Occipital lobe (tissue), 2 donors: ENCODE results near the gene SFXN3. TPM values are rescaled to one million over a fixed set of nuclear protein-coding genes. Genes with fewer than 3 reads are reported as not detected.

Experiments used
- DNase-seq: peaks from one replicate; lab custom pipeline; 2025; lab: John Stamatoyannopoulos, UW
- total RNA-seq: library from RNA; depleted of rRNA; stranded (reverse); fragments of >200 nt; gene quantifications from one replicate; pipeline ENCODE4 v1.2.3, GENCODE V29; 2014

Gene SFXN3
- total RNA-seq, 1 donor from 2014 or later = 44.0 TPM

DNA sequence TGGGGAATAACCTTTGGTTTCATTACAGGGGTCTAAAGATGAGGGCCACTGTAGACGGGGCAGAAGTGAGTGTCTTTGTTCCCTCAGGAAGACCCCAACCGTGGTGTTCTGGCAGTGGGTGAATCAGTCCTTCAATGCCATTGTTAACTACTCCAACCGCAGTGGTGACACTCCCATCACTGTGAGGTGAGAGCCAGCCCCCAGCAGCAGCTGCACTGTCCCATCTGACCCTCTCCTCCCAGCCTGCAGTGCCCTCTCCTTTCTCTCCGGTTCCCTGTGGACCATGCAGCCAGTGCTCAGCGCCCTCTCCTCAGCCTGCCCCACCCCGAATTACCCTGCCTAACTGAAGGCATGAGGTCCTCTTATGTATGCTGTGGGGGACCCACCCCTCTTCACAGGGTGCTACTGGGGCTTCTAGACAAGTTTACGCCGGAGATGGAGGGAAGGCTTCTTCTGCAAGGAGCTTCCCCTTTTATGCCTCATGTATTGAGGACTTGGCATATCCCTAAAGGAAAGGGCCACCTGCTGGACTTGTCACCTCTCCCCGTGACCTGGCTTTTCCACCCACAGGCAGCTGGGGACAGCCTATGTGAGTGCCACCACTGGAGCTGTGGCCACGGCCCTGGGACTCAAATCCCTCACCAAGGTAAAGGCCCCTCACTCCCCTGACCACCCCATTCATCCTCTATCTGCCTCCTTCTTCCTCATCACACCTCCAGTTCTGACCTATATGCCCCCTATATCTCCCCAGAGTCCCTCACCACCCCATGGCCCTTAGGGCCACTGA lies 5.1 kb downstream of the SFXN3 start:
- no peak for DNase-seq

DNA sequence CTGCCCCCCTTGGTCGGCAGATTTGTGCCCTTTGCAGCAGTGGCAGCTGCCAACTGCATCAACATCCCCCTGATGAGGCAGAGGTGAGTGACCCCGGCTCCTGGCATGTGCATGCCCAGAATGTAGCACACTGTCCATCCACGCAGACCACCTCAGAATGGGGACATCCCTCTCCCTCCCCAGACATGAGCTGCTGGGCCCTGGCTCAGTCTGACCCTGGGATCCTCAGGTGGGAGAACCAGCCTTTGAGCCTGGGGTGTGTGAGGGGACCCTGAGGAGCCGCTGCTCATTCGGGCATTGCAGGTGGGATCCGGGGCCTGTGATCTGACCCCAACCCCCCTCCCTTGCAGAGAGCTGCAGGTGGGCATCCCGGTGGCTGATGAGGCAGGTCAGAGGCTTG lies 5.7 kb downstream of the SFXN3 start:
- no peak for DNase-seq

DNA sequence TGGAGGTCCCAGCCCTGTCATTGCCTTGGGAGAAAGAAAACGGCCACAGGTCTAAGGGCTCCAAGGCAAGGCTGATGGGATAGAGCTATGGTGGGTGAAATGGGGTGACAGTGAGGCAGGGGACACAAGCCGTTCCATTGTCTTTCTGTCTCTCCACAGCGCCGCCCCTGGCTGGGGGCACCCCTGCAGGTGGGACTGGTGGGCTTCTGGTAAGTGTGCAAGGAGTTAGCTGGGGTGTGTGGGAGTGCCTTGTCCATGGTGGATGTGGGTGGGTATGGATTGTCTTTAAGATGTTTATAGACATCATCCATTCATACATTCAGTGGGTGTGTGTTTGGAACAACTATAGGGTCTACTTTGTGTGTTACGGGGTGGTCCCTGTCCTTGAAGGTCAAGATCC lies 7.5 kb downstream of the SFXN3 start:
- no peak for DNase-seq

DNA sequence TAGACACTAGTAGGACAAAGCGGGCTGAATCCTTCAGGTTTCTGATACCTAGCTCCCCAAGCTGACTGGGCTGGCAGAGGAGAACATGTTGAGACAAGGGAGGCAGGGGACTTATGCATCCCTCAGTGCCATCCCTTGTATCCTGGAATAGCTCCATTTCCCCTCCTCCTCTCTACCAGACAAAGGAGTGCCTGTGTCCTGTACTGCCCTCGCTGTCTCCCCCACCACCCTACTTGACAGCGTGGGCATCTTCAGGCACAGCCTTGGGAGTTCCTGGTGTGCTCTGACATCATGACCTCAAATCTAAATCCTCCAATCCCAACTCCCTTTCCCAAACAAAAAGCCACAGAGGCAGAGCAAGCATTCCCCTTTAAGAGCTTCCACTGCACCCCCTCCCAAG lies 9.0 kb downstream of the SFXN3 start:
- no peak for DNase-seq

DNA sequence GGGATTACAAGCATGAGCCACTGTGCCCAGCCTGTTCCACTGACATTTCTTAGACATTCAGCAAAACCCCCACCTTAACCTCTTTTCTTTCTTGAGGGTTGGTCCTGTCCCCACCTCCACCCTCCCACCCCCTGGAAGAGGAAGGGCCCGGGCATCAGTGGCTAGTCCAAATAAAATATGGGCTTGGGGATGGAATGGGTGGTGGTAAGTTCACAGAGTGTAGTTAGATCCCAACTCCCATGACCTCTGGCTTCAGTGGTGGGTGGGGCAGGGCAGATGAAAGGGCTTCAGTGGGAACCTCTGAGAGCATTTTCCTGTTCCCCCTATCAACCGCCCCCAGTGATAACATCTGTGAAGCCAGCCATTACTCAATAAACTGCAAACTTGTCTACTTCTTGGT lies 9.8 kb downstream of the SFXN3 start:
- DNase-seq = no peak

DNA sequence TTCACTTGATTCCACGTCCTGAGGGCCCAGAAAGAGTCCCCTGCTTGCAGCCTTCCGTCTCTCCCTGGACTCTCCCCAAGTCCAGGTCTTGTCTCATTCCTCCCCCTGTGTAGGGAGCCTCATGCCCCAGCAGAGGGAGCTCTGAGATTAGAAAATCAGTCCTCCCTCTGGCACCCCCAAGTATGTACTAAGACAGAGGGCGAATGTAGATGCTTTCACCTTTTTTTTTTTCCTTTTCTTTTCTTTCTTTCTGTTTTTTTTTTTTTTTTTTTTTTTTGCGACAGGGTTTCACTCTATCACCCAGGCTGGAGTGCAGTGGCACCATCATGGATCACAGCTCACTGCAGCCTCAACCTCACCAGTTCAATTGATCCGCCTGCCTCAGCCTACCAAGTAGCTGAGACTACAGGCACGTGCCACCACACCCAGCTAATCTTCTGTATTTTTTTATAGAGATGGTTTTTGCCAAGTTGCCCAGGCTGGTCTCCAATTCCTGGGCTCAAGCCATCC lies 10.3 kb downstream of the SFXN3 start:
- DNase-seq = peak; percentile 53

DNA sequence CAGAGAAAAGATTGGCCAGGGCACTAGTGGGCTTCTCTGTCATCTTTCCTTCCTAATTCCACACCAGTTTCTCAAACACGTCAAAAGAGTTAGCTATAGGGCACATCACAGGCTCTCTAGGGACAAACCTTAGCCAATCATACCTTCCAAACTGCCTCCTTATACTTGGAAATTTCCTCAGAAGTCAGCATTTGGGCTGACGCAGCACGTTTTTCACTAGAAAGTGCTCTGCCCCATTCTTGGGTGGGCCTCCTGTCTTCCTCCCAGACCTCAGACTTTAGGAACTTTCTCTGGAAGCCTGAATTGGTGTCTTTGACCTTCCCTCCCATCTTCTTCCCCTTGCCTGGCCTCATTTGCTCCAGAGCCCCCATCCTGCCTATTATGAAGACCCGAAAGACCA lies 11.1 kb downstream of the SFXN3 start:
- no peak for DNase-seq

DNA sequence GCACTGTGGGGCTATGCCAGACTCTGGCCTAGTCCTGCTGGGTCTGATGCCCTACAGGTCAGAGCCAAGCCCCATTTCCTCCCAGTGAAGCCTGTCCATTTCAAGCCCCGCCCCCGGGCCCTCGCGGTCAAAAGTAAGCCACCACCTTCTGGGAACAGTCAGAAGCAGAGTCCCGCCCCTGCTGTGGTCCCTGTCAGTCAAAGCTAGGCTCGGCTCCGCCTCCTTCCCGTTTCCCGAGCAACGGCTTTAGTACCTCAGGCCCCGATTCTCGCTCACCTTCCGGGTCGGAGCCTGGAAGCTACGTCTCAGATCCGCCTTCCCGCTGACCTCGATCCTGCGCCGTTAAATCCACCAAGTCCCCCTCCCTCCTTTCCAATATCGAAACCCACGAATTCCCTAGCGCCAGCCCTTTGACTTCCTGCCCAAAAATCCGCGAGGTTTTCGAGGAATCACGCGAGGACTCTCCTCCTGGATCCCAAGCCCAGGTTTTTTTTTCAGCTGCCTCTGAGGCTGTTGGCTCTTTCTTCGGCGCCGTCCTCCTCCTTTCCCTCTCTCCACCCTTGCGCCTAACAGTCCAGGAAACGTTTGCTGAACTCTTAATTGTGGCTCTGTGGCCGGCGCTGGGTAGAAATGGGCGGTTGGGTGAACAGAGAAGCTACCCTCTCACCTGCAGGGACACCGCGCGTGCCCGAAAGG lies 11.8 kb downstream of the SFXN3 start:
- DNase-seq = peak; percentile 83

DNA sequence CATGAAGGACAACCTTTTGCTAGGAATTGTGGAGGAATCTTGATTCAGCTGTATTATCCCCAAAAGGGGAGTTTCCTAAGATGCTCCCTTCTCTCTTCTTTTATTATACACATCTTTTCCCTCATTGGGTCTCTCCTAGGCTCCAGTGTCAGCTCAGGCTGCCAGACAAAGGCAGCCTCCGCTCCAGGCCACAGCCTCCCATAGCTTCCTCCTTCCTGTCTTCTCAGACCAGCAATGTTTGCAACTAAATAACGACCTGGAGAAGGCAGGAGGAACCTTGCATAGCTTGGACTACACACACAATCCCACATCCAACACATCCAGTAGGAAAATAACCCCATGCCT lies 12.3 kb downstream of the SFXN3 start:
- DNase-seq = no peak

DNA sequence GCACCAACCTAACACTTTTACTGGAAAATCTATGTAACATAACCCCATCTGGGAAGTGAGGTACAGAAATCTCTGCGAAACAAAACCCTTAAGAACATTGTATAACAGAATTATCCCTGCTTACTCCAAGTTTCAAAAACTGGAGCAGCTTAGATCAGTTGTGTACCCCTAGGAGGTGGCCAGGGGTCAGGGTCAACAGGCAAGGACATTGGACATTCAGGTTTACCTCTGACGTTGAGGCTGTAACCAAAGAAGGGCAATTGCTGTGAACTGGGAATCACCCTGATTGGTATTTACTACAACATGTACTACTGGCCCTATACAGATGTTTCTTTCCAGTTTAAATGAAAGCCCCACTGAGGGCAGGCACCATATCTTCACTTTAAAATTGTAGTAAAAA lies 13.1 kb downstream of the SFXN3 start:
- no peak for DNase-seq

DNA sequence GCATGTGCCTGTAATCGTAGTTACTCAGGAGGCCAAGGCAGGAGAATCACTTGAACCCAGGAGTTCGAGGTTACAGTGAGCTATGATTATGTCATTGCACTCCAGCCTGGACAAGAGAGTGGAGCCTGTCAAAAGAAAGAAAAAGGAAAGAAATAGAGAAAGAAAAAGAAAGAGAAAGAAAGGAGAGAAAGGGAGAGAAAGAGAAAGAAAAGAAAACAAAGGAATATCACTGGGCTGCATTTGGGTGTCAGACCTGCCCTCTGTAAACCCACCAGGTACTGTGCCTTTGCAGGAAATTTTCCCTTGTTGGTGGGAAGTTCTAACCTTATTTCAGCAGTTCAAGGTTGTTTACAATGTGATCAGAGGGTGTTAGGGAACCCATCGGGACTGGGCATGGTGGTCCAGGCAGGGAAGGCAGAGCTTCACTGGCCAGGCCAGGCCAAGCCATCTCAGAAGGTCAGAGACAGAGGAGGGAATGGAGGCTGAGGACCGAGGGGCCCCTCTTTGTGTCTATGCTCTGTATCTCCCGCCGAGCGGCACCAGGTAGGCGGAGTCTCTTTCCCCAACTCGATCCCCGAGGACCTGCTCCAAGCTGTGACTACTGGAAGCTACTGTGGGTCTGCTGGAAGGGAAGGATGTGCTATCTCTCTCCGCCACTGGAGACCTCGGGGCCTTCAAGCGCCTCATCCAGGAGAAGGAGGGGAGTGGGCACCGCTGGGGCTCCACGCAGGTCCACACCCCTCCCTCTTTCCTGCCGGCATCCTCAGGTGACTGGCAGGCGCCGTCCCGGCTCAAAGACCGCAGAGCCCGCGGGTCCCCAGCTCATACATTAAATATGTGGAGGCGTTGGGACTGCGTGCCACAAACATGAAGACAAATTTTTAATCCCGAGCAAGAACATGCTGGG lies 15.6 kb downstream of the SFXN3 start:
- DNase-seq = no peak

DNA sequence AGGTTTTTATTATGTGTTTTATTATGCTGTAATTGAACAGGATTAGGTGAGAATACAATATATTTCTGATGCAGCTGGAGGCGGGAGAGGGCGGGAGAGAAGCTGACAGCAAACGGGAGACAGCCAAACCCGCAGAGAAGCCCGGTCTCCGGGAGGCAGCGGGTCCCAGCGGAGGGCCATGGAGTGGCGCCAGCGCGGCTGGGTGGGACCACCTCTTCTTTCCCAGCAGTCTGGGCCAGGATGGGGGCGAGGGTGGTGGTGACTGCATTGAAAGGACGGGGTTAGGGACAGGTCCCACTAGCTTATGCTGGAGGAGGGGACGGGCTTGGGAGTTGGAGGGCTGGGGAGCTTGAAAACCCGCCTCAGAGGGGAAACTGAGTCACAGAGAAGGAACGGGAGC lies 16.2 kb downstream of the SFXN3 start:
- no peak for DNase-seq

DNA sequence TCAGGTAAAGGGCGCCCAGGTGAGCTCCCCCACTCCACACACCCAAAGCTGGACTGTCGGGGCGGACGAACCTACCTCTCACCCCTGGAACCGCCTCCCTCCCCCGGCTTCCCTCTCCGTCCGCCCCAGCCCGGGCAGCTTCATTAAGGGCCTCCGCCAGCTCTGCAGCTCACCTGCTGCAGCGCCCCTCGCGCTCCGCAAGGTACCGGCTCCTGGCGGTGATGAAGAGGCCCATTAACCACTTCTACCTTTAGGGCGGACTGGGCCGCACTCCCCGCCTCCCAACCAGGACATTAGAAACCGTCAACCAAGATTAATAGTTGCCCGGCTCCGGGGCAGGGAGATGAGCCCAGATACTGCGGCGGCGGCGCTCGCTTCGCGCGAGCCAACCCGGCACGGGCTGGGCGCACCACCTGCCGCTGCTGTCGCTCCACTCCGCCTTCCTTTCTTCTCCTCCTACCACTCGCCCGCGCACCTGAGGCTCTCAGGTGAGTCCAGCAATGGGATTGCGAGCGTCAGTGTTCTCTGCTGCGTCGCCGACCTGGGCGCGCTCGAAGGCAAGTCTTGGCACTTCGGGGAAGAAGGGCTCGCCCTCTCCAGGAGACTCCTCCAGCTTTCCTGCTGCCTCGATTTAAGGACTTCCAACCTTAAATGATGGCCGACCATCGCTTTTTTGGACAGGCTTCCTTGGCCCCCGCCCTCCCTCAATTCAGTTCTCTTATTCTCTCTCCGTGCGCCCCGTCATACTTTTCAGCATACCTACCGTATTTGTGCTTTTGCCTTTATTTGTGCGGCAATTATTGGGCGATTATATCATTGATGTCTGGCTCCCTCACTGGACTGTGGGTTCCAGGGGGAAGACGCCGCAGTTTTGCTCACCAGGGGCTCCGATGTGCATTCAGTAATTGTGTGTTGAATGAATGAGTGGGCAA lies 17.2 kb downstream of the SFXN3 start:
- no peak for DNase-seq

DNA sequence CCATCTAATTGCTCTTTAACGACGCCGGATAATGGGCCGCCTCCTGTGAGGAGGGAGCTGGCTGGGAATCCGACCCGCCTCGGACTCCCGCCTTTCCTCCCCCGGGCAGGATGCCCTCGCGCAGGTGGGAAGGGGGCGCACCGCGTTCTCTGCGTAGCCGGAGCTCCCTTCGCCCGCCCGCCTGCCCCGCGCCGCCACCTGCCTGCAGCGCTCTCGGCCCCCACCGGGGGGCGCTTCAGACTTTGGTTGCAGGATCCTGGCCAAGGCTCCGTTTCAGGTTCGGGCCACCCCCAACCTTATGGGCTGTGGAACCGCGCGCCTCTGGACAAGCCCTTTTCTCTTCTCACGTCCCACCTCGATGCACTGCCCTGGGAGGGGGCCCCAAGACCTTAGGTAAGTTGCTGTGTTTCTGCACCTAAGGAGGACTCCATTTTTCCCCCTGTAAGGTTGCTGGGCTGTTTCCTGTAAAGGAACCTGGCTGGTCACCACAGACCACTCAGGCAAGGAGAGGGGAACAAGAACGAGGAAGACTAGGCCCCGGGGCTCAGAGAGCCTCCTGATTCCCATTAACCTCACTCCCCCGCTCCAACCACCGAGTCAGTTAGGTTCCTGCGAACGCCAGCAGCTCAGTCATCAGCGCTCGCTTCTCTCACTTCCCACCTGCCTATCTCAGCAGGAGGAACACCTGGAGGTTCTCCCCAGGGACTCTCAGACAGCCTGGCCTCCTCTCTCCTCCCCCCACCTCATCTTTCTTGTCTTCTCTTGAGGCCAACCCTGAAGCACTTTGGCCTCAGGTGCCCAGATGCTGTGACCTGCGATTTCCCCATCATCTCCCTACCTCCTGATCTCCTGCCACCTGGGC lies 19.4 kb downstream of the SFXN3 start:
- no peak for DNase-seq

DNA sequence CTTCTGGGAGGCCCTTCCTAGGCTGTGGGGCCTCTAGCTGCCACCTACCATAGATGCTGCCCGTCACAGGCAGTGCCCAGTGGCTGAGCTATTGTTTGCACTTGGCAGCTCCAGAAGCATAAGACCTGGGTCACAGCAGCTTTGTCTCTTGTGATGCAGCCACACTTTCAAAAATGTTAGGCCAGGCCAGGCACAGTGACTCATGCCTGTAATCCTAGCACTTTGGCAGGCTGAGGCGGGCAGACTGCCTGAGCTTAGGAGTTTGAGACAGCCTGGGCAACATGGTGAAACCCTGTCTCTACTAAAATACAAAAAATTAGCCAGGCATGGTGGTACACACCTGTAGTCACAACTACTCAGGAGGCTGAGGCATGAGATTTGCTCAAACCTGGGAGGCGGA lies 21.3 kb downstream of the SFXN3 start:
- no peak for DNase-seq

DNA sequence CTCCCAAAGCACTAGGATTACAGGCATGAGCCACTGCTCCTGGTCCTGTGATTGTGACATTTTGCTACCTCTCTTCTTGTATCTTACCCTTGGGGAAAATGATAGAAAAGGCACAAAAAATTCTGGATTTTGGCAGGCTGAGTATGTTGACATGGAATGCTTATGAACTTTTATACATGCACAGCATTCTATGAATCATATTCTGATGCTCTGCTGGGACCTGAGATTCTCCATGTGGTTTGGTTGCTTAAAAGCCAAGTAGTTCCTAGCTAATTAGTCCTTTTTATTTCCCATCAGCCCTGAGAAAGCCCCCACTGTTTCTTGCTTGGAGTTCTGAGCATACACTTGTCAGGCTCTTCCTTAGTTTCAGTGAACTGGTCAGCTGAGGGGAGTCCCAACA lies 22.5 kb downstream of the SFXN3 start:
- no peak for DNase-seq

DNA sequence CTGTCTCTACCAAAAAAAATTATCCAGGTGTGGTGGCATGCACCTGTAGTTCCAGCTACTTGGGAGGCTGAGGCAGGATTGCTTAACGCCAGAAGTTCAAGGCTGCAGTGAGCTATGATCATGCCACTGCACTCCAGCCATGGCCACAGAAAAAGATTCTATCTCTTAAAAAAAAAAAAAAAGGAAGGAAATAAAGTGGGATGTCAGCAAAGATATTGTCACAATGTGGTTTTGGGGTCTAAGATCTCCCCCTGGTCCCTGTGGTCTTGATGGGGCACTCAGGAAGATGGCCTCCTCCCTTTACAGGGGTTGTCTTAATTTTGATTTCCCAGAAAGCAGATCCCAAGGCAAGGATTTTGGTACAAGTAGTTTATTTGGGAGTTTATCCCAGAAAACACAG lies 23.3 kb downstream of the SFXN3 start:
- DNase-seq = no peak

DNA sequence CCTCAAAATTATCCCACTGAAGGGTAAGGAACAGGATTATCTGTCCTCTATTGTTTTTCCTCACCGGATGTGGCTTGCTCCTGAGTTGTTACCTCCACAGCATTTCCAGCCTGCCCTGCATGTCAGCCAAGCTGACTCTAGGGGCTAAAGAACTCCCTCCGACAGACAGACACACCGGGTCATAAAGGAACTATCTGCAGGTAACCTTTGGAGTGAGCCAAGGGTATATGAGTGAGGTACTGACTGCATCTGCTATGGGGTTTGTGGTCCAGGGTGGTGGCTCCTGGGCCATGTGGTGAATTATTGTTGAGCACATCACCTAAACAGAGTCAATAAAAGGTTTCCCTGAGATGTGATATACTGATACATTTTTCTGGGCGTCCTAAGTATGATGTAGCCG lies 23.8 kb downstream of the SFXN3 start:
- DNase-seq = no peak

DNA sequence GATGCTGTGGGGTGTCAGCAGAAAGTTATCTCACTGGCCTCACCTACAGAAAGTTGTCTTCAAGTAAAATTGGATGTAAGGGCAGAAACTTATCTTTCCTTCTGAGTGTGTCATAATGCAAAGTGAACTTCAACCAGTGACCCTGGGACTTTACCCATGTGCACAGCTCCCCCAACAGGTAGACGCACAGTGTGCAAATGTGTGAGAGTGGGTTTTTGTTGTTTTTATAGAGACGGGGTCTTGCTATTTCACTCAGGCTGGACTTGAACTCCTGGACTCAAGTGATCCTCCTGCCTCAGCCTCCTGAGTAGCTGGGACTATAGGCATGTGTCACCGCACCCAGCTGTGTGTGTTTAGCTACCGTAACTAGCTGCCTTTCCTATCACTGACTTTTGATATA lies 24.4 kb downstream of the SFXN3 start:
- DNase-seq = no peak
